Heart left ventricle (tissue), 13 donors: ENCODE results near the gene DNAH14.

Experiments used
- CTCF ChIP-seq, 12 donors: fragments of 200-600 bp; sonication (generic) in 4 of 12; IDR thresholded peaks; one replicate each; pipeline versions ENCODE4 v1.5.0 to v1.8.0; 2018 to 2022; ENCODE audit warnings: antibody characterized with exemption in 12 of 12, mild to moderate bottlenecking in 5 of 12
- POLR2A ChIP-seq, 2 donors: fragments of 450-650 bp; IDR thresholded peaks; one replicate each; pipeline ENCODE4 v1.6.1; 2017; ENCODE audit warnings: antibody characterized with exemption in 2 of 2, mild to moderate bottlenecking in 2 of 2, moderate library complexity in 2 of 2
- donor health status: ischemic (EF 13 %, LVEDD 7.1; RV severe dilation, severe dysfunction).
- donor health status: DM: no; HTN: yes; CAD: no.
- donor health status: DM: no; HTN: no; CAD: no.
- donor health status: ischemic (EF 25% LVEDD 6.9; RV normal size, moderate dysfunction).
- donor health status: ischemic (EF 25% LVEDD 5.7; RV mildly dilated, moderate dysfunction).
- donor health status: ischemic (EF 35%, LVEDD 5.7; RV mildly dilated, moderate dysfunction).
- donor health status: nonischemic (EF 11% LVEDD 7.7; RV severe dilation, severe dysfunction).
- donor health status: DM: yes; HTN: yes; CAD: no.
- donor health status: PGD.
- donor health status: ischemic (EF 29% LVEDD 5.4; RV normal size, mild dysfunction).
- donor health status: nonischemic (EF 23%, LVEDD 6.1; RV moderate dilation, normal function).

GRCh38 chr1:225413708-225414375 lies 484.4 kb downstream of the DNAH14 start:
- TF ChIP-seq CTCF (IDR thresholded peaks at IDR 0.05), result no peak
- TF ChIP-seq POLR2A (IDR thresholded peaks at IDR 0.05), result no peak
